RPMI8226 (cell line): ENCODE results near the gene LTK.

Experiments used
- DNase-seq: peaks from one replicate; pipeline ENCODE4 v3.0.0-alpha.2; 2015

The LTK gene

GRCh38 chr15:41495736-41496599 is 17.7 kb downstream of the LTK start:
- no peak for DNase-seq

GRCh38 chr15:41494922-41495735 is 18.5 kb downstream of the LTK start:
- peak; percentile 21 for DNase-seq

- DNase-seq = peak; percentile 63
Measured at GRCh38 chr15:41494190-41494921, 19.3 kb downstream of the LTK start.

- DNase-seq = no peak
Measured at GRCh38 chr15:41493902-41494189, 19.8 kb downstream of the LTK start.

GRCh38 chr15:41493205-41493901 is 20.3 kb downstream of the LTK start, which contains the start of gene ITPKA:
Gene ITPKA, plus strand, starts transcription at chr15:41493874. Its CDS starts 54 bp downstream, at chr15:41493928.
- peak; percentile 72 for DNase-seq

GRCh38 chr15:41492597-41493204 is 20.9 kb downstream of the LTK start:
- no peak for DNase-seq

GRCh38 chr15:41491889-41492288 is 21.7 kb downstream of the LTK start:
- DNase-seq = no peak

GRCh38 chr15:41490355-41490754 is 23.3 kb downstream of the LTK start:
- no peak for DNase-seq

GRCh38 chr15:41489641-41490040 is 24.0 kb downstream of the LTK start:
- DNase-seq = no peak

- DNase-seq = no peak
Measured at GRCh38 chr15:41487802-41488201, 25.8 kb downstream of the LTK start.

GRCh38 chr15:41487381-41487780 is 26.2 kb downstream of the LTK start:
- DNase-seq = no peak

GRCh38 chr15:41486286-41486685 is 27.3 kb downstream of the LTK start:
- DNase-seq = no peak

- DNase-seq = no peak
Measured at GRCh38 chr15:41484937-41485625, 28.5 kb downstream of the LTK start.

- DNase-seq = peak; percentile 43
Measured at GRCh38 chr15:41483519-41483918, 30.1 kb downstream of the LTK start.

- peak; percentile 42 for DNase-seq
Measured at GRCh38 chr15:41483115-41483514, 30.5 kb downstream of the LTK start.

GRCh38 chr15:41482110-41482877 is 31.3 kb downstream of the LTK start:
- no peak for DNase-seq

- DNase-seq = no peak
Measured at GRCh38 chr15:41480396-41481140, 33.1 kb downstream of the LTK start.

- DNase-seq = no peak
Measured at GRCh38 chr15:41476416-41477048, 37.1 kb downstream of the LTK start.

- DNase-seq = no peak
Measured at GRCh38 chr15:41474941-41475340, 38.7 kb downstream of the LTK start.

GRCh38 chr15:41474436-41474835 is 39.2 kb downstream of the LTK start:
- DNase-seq = no peak
